T-cell (primary cell): ENCODE results near the gene UVSSA. TPM values are rescaled to one million over a fixed set of nuclear protein-coding genes. Genes with fewer than 3 reads are reported as not detected.
"Not testable (repeated sequence)": the region's sequence is repeated elsewhere in the genome, so short reads cannot be mapped to it uniquely, and the experiment has no call there.

Experiments used
- ATAC-seq, 4 experiments: fragments of 200-7000 bp in 3 of 4; fragments of 150-1000 bp in 1 of 4; cut with Tn5 transposase; replicated peaks in 1 of 4; 1 replicate in 3 of 4; 2 replicates in 1 of 4; pipeline ENCODE4 v1.10.0; 2021; ENCODE audit warnings: moderate library complexity in 3 of 4, mild to moderate bottlenecking in 2 of 4, moderate number of reproducible peaks in 1 of 4
- CTCF ChIA-PET, 2 donors: fragments of 300-600 bp; sonication (Branson Sonifier 250); formaldehyde crosslinking; loops; one replicate each; lab custom pipeline; 2022; ENCODE audit warnings: antibody characterized with exemption in 2 of 2; lab: Charles Lee
- POLR2A ChIA-PET, 2 donors: fragments of 300-600 bp; sonication (Branson Sonifier 250); formaldehyde crosslinking; loops; one replicate each; lab custom pipeline; 2022; ENCODE audit warnings: antibody characterized with exemption in 2 of 2; lab: Charles Lee
- DNase-seq, 35 experiments: peaks; one replicate each; pipeline versions ENCODE4 v3.0.0 to v3.0.0-alpha.2; 2013 to 2023
- H3K27ac ChIP-seq: one replicate; pipeline ENCODE4 v1.5.1; 2013; ENCODE audit warnings: low read length
- H3K27me3 ChIP-seq, 2 experiments: replicated peaks in 1 of 2; 1 replicate in 1 of 2; 2 replicates in 1 of 2; pipeline versions ENCODE4 v1.6.1 to v1.7.0; 2013; ENCODE audit warnings: low read length in 1 of 2, mixed read lengths in 1 of 2; ENCODE audit not compliant: control insufficient read depth in 2 of 2, insufficient read depth in 2 of 2; ENCODE audit errors: extremely low read depth in 1 of 2
- H3K36me3 ChIP-seq, 2 donors: 1 replicate in 1 of 2; 2 replicates in 1 of 2; pipeline versions ENCODE4 v1.6.1 to v1.7.0; 2013; ENCODE audit warnings: low read length in 1 of 2; ENCODE audit not compliant: control insufficient read depth in 2 of 2, insufficient read depth in 1 of 2; ENCODE audit errors: extremely low read depth in 1 of 2
- H3K4me1 ChIP-seq, 2 experiments: 1 replicate in 1 of 2; 2 replicates in 1 of 2; pipeline versions ENCODE4 v1.6.1 to v1.7.0; 2013; ENCODE audit warnings: low read length in 2 of 2, mixed read lengths in 1 of 2; ENCODE audit not compliant: insufficient read depth in 2 of 2, control insufficient read depth in 1 of 2; ENCODE audit errors: extremely low read depth in 1 of 2
- H3K4me3 ChIP-seq, 2 donors: 1 replicate in 1 of 2; 2 replicates in 1 of 2; pipeline versions ENCODE4 v1.5.1 to v1.7.0; 2013; ENCODE audit warnings: mild to moderate bottlenecking in 2 of 2, low read length in 1 of 2, moderate library complexity in 1 of 2; ENCODE audit not compliant: control insufficient read depth in 1 of 2; ENCODE audit errors: extremely low read depth in 1 of 2
- H3K9me3 ChIP-seq: 2 replicates; pipeline ENCODE4 v1.7.0; 2013
- H3K27ac Mint-ChIP-seq, 2 donors: one replicate each; pipeline ENCODE4 v1.8.0; 2020 to 2021; ENCODE audit warnings: mild to moderate bottlenecking in 2 of 2, mixed read lengths in 2 of 2
- H3K27me3 Mint-ChIP-seq, 2 donors: one replicate each; pipeline ENCODE4 v1.8.0; 2021 to 2022; ENCODE audit warnings: mixed read lengths in 2 of 2
- H3K36me3 Mint-ChIP-seq: one replicate; pipeline ENCODE4 v1.8.0; 2021; ENCODE audit warnings: mixed read lengths
- H3K4me1 Mint-ChIP-seq, 3 donors: one replicate each; pipeline ENCODE4 v1.8.0; 2020 to 2022; ENCODE audit warnings: mixed read lengths in 3 of 3, mild to moderate bottlenecking in 1 of 3
- H3K4me3 Mint-ChIP-seq, 3 donors: one replicate each; pipeline ENCODE4 v1.8.0; 2020 to 2022; ENCODE audit warnings: mild to moderate bottlenecking in 3 of 3, mixed read lengths in 3 of 3, moderate library complexity in 3 of 3
- H3K9me3 Mint-ChIP-seq, 3 donors: one replicate each; pipeline ENCODE4 v1.8.0; 2020 to 2022; ENCODE audit warnings: mixed read lengths in 3 of 3
- WGBS: methylation state at CpG from one replicate; pipeline ENCODE4 v1.1.5; 2013; ENCODE audit warnings: missing lambda C conversion rate; ENCODE audit not compliant: insufficient coverage; 5-methylcytosine and 5-hydroxymethylcytosine counted together
- total RNA-seq, 35 experiments: library from RNA in 6 of 35; stranded (reverse) in 6 of 35; fragments of 120-200 nt in 1 of 35; gene quantifications; one replicate each; pipeline versions ENCODE4 v1.2.1 to v1.2.4 and lab custom pipeline; 2013 to 2026

UVSSA gene
- total RNA-seq, 5 donors from 2014 or later (not counting 1 experiment from before 2014, with no cell fraction given) = 39.9 to 53.7 (median 42.7) TPM

- no peak overlapping the region for H3K4me3 ChIP-seq
- Mint-ChIP-seq H3K9me3 (no peaks in the 10 kb centered on the region), H3K4me1 (no peaks in the 10 kb centered on the region), H3K27ac (no peak overlapping the region), H3K36me3 (peaks cover 37% of the 10 kb centered on the region), H3K27me3 (no peaks in the 10 kb centered on the region), H3K4me3 (no peak overlapping the region)
- CTCF ChIA-PET = no interaction called here
- DNase-seq = no peak
- H3K9me3 ChIP-seq = no peaks in the 10 kb centered on the region
- H3K27me3 ChIP-seq = no peaks in the 10 kb centered on the region
- H3K36me3 ChIP-seq = peaks cover 16 to 46% of the 10 kb centered on the region in 2 donors
- WGBS = 95% methylated on average over 20 of the region's 28 CpGs
- POLR2A ChIA-PET = no interaction called here
- H3K27ac ChIP-seq = no peak overlapping the region
- no peak for ATAC-seq
- no peaks in the 10 kb centered on the region for H3K4me1 ChIP-seq
Measured at GRCh38 chr4:1371176-1372165, 24.5 kb downstream of the UVSSA start.

- H3K4me3 Mint-ChIP-seq, ATAC-seq, DNase-seq, H3K4me1 Mint-ChIP-seq, H3K27me3 ChIP-seq, H3K27me3 Mint-ChIP-seq, H3K9me3 Mint-ChIP-seq, H3K9me3 ChIP-seq, H3K27ac ChIP-seq, H3K4me1 ChIP-seq, H3K4me3 ChIP-seq, H3K27ac Mint-ChIP-seq, POLR2A ChIA-PET, CTCF ChIA-PET: not testable (repeated sequence)
- 100% methylated on average over 2 of the region's 22 CpGs for WGBS
- peaks cover 37% of the 10 kb centered on the region for H3K36me3 Mint-ChIP-seq
- H3K36me3 ChIP-seq = peaks cover 20 to 42% of the 10 kb centered on the region in 2 donors
Measured at GRCh38 chr4:1372576-1372975, 25.6 kb downstream of the UVSSA start.

GRCh38 chr4:1373892-1374705 lies 27.1 kb downstream of the UVSSA start:
- no peak overlapping the region for H3K4me3 Mint-ChIP-seq
- H3K27me3 Mint-ChIP-seq = no peaks in the 10 kb centered on the region
- Histone ChIP-seq H3K27me3 (no peaks in the 10 kb centered on the region), H3K4me1 (no peaks in the 10 kb centered on the region), H3K4me3 (no peak overlapping the region), H3K9me3 (no peaks in the 10 kb centered on the region), H3K27ac (no peak overlapping the region), H3K36me3 (peaks cover 20 to 39% of the 10 kb centered on the region in 2 donors)
- no peak overlapping the region for H3K27ac Mint-ChIP-seq
- H3K9me3 Mint-ChIP-seq = no peaks in the 10 kb centered on the region
- WGBS = 94% methylated on average over 39 of the region's 42 CpGs
- DNase-seq = no peak
- ChIA-PET CTCF (no interaction called here), POLR2A (interaction anchor here in 1 of 2 donors (0.5 kb wide), 1 partner anchor 421 kb away, joined by 3 read pairs; no protein-coding TSS in a partner anchor)
- no peak for ATAC-seq
- no peaks in the 10 kb centered on the region for H3K4me1 Mint-ChIP-seq
- H3K36me3 Mint-ChIP-seq = peaks cover 37% of the 10 kb centered on the region

GRCh38 chr4:1374706-1375045 lies 27.7 kb downstream of the UVSSA start:
- no peak overlapping the region for H3K27ac Mint-ChIP-seq
- H3K4me3 Mint-ChIP-seq = no peak overlapping the region
- H3K9me3 Mint-ChIP-seq = no peaks in the 10 kb centered on the region
- Histone ChIP-seq H3K4me1 (no peaks in the 10 kb centered on the region), H3K36me3 (peaks cover 20 to 39% of the 10 kb centered on the region in 2 donors), H3K9me3 (no peaks in the 10 kb centered on the region), H3K4me3 (no peak overlapping the region), H3K27ac (no peak overlapping the region), H3K27me3 (no peaks in the 10 kb centered on the region)
- DNase-seq = no peak
- ChIA-PET CTCF (no interaction called here), POLR2A (no interaction called here)
- WGBS = 91% methylated on average over 13 of the region's 14 CpGs
- no peak for ATAC-seq
- peaks cover 33% of the 10 kb centered on the region for H3K36me3 Mint-ChIP-seq
- no peaks in the 10 kb centered on the region for H3K27me3 Mint-ChIP-seq
- H3K4me1 Mint-ChIP-seq = no peaks in the 10 kb centered on the region

GRCh38 chr4:1375051-1375721 lies 28.2 kb downstream of the UVSSA start:
- Histone ChIP-seq H3K4me3 (no peak overlapping the region), H3K27ac (no peak overlapping the region), H3K36me3 (peaks cover 20 to 39% of the 10 kb centered on the region in 2 donors), H3K4me1 (no peaks in the 10 kb centered on the region), H3K27me3 (no peaks in the 10 kb centered on the region), H3K9me3 (no peaks in the 10 kb centered on the region)
- H3K9me3 Mint-ChIP-seq = no peaks in the 10 kb centered on the region
- ChIA-PET CTCF (no interaction called here), POLR2A (interaction anchor here in 1 of 2 donors (0.5 kb wide), 1 partner anchor 337 kb away, joined by 8 read pairs; no protein-coding TSS in a partner anchor)
- H3K4me3 Mint-ChIP-seq = no peak overlapping the region
- ATAC-seq = no peak
- no peak for DNase-seq
- no peaks in the 10 kb centered on the region for H3K4me1 Mint-ChIP-seq
- no peaks in the 10 kb centered on the region for H3K27me3 Mint-ChIP-seq
- H3K27ac Mint-ChIP-seq = no peak overlapping the region
- H3K36me3 Mint-ChIP-seq = peaks cover 33% of the 10 kb centered on the region
- WGBS = 95% methylated on average over 27 of the region's 36 CpGs

- H3K27ac ChIP-seq = no peak overlapping the region
- peaks cover 18 to 41% of the 10 kb centered on the region in 2 donors for H3K36me3 ChIP-seq
- ChIA-PET CTCF (no interaction called here), POLR2A (no interaction called here)
- H3K9me3 ChIP-seq = no peaks in the 10 kb centered on the region
- DNase-seq = no peak
- Mint-ChIP-seq H3K36me3 (peaks cover 32% of the 10 kb centered on the region), H3K27me3 (no peaks in the 10 kb centered on the region), H3K4me3 (no peak overlapping the region), H3K4me1 (no peaks in the 10 kb centered on the region), H3K9me3 (no peaks in the 10 kb centered on the region), H3K27ac (no peak overlapping the region)
- no peak overlapping the region for H3K4me3 ChIP-seq
- no peak for ATAC-seq
- H3K27me3 ChIP-seq = no peaks in the 10 kb centered on the region
- H3K4me1 ChIP-seq = no peaks in the 10 kb centered on the region
- WGBS = 89% methylated on average over 17 of the region's 17 CpGs
Measured at GRCh38 chr4:1375761-1376322, 28.8 kb downstream of the UVSSA start.
